HG03378 (cell line): ENCODE measurements around the gene KLK4.
A peak's percentile ranks its signal among the peaks of the same experiment; 100 is the strongest.

Experiments
- ATAC-seq: cut with Tn5 transposase; IDR thresholded peaks from one replicate; pipeline ENCODE4 v1.9.1; 2021; ENCODE audit warnings: mild to moderate bottlenecking, moderate library complexity; ENCODE audit not compliant: unreplicated experiment

Gene KLK4, protein sequence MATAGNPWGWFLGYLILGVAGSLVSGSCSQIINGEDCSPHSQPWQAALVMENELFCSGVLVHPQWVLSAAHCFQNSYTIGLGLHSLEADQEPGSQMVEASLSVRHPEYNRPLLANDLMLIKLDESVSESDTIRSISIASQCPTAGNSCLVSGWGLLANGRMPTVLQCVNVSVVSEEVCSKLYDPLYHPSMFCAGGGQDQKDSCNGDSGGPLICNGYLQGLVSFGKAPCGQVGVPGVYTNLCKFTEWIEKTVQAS

DNA sequence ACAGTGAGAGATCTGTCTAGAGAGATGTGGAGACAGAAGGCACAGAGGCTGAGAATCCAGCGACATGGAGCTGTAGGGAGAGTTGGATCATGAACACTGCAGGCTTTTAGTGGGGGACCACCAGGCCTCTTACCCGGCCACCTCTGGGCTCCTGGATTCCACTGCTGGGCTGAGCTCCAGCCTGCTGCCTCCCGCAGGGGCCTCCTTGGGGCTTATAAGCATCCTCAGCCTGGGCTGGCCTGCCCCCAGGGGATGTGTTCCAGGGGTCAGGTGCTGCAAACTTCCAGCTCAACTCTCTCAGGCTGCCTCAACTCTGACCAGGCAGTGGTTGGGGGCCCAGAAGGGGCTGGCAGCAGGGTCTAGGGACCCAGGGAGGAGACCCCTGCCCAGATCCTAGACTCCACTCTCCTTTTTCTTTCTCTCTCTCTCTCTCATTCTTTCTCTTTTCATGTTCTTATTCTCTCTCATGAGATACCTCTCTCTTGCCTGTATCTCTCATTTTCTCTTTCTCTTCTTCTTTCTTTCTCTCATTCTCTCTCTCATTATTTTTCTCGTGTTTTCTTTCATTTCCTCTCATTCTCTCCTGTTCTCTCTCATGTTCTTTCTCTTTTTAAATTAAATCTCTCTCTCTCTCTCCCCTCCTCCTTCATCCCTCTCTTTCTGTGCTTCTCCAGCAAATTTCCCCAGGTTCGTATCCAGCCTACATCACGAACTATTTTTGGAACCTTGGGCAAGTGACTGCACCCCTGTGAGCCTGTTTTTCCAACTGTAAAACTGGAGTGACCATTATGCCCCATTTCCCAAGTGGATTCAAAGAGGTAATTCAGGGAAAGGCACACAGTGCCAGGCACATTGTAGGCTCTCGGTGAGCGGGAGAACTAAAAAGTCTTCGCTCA is at the start of gene KLK4:
KLK4 (minus strand) TSS at position 190 of the 896 bp plus-strand sequence. CDS start 657 bp downstream, outside the sequence.
- ATAC-seq, result no peak

DNA sequence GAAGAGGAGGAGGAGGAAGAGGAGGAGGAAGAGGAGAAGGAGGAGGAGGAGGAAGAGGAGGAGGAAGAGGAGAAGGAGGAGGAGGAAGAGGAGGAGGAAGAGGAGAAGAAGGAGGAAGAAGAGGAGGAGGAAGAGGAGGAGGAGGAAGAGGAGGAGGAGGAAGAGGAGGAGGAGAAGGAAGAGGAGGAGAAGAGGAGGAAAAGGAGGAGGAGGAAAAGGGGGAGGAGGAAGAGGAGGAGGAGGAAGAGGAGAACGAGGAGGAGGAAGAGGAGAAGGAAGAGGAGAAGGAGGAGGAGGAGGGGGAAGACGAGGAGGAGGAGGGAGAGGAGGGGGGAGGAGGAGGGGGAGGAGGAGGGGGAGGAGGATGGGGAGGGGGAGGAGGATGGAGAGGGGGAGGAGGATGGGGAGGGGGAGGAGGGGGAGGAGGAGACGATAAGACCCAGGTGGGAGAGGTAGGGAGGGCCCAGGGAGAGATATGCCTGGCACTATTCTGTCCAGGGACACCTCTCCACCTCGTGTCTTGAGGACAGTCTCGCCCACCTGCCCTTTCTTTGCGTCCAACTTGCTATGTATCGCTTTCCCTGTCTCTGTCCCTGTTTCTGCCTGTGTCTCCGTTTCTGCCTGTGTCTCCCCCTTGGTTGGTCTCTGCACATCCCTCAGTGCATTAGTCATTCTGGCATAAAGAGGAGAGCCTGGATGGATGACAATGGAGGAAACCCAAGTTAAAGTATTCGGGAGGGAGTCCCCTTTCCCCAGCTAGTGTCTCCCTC is 48.7 kb upstream of the KLK4 start:
- no peak for ATAC-seq

DNA sequence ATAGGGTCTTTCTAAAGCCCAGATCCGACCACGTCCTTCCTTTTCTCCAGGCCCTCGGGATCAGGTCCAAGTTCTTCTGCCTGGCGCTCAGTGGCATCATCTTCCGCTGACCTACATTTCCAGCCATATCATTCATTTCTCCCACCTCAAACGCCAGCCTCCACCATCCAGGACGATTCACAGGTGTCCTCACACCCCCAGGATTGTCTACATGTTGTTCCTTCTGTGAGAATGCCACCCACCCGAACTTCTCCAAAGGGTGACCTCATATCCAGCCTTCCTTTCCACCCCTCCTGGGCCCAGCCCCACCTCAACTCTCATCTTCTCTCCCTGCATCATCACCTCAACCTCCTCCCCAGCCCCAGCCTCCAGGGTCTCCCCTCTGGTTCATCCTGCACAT is 46.4 kb upstream of the KLK4 start:
- no peak for ATAC-seq

DNA sequence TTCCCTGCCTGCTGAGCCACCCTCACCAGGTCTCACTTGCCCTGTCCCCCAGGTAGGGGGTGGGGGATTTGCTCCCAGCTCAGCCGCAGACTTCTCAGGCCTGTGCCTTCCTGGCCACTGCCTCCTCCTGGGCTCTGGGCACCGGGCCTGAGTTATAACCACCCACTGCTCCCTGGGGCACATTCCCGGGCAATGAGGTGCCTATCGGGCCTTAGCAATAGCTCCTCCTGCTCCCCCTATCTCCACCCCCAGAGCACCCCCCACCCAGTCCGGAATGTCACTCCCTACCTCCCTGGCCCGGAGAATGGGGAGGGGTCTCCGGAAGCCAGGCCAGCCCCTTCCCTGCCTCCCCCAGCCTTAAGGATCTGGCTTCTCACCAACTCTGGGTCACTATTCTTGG is 41.7 kb upstream of the KLK4 start, which contains the start of gene KLK5:
KLK5 (minus strand) TSS at position 129 of the 400 bp plus-strand sequence. CDS start 381 bp downstream, outside the sequence.
- no peak for ATAC-seq

DNA sequence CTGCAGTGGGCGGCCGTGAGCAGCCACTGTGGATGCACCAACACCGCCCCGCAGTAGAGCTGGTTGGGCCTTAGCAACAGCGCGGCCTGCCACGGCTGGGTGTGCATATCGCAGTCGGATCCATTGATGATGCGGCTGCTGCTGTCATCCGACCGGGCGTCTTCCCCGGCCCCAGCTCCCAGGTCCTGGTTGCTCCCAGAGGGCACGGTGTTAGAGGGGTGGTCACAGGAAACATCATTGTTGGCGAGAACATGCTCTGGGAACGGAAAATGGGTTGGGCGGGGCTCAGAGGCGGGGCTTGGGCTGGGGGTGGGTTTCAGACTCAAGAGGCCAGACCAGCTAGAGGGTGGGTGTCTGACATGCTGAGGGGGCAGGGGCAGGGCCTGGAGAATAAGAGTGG is 38.7 kb upstream of the KLK4 start:
- no peak for ATAC-seq

DNA sequence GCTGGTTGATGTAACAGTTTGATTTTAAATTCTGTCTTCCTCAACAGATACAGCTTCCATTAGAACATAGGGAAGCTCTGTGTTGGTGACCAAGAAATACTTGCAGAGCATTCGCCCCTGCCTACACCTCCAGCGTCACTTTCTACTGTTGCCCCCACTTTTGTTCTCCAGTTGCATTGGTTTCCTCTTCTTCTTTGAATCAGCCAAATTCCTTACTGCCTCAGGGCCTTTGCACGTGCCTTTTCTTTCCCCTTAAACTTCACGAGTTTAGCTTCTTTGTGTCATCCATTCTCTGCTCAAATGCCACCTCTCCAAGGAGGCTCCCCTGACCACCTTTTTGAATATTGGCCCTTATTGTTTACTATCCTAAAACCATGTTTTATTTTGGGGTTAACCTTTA is 35.9 kb upstream of the KLK4 start:
- ATAC-seq, result no peak

DNA sequence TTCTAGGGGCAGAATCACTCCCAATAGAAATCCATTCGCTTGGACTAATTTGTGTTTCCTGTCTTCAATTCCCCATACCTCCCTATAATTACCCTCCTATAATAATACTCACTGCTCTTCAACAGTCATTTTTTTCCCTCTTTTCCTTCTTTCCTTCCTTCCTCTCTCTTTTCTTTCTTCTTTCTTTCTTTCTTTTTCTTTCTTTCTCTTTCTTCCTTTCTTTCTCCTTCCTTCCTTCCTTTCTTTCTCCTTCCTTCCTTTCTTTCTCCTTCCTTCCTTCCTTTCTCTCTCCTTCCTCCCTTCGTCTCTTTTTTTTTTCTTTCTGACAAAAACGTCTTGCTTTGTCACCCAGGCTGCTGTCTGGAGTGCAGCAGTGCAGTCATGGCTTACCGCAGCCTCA is 33.6 kb upstream of the KLK4 start:
- no peak for ATAC-seq

DNA sequence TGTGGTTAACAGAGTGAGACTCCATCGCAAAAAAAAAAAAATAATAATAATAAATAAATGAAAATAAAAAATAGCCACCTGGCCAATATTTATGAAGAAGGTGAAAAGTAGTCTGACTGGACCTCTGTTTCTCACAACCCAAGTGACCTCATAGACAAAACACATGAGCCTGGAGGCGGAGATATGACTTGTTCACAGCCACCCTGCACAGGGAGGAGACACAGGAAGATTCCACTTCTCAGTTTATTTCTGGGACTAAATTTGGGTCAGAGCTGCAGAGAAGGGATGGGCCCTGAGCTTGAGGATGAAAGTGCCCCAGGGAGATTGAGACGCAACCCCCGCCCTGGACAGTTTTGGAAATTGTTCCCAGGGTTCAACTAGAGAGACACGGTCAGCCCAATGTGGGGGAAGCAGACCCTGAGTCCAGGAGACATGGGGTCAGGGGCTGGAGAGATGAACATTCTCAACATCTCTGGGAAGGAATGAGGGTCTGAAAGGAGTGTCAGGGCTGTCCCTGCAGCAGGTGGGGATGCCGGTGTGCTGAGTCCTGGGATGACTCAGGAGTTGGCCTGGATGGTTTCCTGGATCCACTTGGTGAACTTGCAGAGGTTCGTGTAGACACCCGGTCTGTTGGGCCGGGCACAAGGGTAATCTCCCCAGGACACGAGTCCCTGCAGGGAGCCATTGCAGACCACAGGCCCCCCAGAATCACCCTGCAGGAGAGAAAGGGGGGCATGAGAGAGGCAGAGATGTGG is 32.1 kb upstream of the KLK4 start:
- no peak for ATAC-seq

DNA sequence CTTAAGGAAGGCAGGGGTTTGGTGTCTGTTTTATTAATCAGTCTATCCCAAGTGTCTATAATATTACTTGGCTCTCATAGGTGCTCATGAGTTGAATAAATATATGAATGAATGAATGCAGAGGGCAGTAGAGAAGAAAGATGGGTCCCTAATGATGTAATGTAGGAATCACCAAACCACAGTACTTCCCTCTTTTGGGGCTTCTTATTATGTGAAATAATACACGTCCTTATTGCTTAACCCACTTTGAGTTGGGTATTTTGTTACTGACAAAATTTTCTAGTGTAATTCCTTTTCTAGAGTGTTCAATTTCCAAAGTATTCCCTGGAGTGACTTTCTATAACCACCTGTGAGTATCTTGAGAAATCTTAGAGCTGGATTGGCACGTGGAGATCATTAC is 28.4 kb upstream of the KLK4 start:
- ATAC-seq, result no peak

DNA sequence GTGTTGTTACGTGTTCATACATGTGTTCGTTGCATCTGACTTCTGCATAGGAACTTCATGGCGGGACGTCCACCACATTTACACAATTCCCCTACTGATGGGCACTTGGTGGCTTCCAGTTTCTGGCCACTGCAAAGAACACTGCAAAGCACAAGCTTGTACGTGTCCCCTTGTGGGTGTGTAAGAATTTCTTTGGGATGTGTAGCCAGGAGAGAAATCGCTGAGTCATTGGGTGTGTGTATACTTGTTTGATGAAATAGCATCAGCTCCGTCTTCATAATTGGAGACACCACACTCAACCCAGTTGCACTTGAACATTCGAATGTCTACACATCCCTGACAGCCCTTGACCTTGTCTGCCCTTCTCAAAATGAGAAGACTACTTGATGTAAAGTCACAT is 22.4 kb upstream of the KLK4 start:
- ATAC-seq, result no peak

DNA sequence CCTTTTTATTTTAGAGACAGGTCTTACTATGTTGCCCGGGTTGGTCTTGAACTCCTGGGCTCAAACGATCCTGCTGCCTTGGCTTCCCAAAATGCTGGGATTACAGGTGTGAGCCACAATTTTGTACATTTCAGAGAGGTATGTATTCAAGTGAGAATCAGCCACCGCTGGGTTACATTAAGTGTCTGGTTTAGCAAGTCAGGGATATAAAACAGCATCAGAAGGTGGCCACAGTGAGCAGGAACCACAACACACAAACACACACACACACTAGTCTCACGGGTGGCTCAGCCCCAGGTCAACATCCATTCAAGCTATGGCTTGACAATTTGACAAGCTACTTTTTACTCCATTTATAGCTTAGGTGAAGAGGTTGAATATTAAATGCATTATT is 21.5 kb upstream of the KLK4 start:
- ATAC-seq, result no peak

DNA sequence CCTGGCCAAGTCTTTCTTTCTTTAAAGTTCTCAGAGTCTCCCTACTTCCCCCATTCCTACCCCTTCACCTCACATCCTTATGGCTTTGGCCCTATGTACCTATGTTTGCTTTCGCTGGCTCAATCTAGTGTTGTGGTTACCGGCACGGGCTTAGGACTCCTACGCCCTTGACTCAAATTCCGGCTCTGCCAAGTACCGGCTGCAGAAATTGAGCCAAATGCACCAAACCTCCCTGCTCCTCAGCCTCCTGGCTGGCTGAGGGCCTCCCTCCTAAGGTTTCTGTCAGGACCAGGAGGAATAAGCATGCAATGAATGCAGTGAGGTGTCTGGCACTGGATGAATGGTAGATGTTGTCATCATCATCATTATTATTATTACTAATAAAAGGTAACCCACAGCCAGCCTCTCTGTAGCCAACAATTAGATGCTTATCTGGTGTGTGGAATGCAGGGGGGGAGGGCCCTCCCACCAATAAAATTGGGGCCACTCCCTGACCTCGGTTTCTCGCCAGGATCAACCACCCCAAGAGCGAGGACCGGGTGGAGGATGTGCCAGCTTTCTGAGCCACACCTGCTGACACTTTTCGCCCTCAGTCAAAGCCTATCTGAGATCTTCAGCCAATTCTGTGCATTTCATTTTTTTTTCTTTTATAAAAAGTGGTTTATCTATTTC is 21.0 kb upstream of the KLK4 start:
- ATAC-seq, result no peak

DNA sequence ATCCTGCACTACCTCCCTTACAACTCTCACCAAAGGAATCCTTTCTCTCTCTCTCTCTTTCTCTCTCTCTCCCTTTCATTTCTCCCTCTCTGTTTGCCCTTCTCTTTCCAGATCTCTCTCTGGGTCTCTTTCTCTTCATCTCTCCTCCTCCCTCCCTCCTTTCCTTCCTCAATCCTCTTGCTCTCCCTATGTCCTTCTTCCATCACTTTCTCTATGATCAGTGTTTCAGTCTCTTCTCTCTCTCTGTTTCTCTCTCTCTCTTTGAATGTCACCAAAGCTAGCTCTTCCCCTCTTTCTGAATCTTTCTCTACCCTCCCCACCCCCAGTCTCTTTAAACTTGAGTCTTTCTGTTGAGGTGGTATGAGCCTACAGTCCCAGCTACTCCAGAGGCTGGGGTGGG is 19.8 kb upstream of the KLK4 start:
- ATAC-seq, result no peak

DNA sequence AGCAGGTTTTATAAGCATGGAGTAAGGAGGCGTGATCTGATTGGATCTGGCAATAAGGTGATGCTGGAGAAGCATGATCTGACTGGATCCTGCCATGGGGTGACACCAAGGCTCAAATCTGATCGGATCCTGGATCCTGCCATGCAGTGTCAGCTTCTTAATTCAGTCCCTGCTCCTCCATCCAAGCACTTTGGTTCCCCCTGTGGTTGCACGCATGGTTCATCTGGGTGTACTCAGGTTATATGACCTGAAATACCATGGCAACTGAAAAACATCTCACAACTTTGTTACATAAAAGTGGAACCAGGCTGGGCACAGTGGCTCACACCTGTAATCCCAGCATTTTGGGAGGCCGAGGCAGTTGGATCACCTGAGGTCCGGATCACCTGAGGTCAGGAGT is 17.6 kb upstream of the KLK4 start:
- ATAC-seq, result no peak

DNA sequence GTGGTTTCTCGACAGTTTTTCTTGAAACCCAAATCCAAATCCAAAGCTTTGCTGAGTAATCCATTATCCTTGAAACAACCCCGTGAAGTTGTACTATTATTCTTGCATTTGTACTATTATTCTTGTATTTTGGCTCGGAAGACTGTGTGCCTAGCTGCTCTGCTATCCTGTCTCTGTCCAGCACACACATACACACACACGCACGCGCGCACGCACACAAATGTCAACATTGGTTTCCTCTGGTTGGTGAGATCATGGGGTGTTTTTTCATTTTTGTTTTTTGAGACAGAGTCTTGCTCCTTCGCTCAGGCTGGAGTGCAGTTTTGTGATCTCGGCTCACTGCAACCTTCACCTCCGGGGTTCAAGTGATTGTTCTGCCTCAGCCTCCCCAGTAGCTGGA is 14.9 kb upstream of the KLK4 start:
- ATAC-seq, result no peak

DNA sequence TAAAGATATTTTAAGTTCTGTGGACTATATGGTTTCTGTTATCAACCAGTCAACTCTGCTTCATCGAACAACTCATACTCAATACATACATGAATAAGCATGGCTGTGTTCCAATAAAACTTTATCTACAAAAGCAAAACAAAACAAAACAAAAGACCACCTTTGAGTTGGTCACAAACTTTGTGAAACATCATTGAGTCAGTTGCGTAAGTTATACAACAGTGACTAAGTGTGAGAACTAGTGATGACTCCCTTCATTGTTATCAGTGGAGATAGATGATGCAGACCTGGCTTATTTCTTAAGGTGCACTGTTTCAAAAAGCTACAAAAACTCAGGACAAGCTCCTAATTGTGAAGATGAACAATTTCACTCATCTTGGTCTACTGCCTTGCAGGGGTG is 14.5 kb upstream of the KLK4 start:
- no peak for ATAC-seq

DNA sequence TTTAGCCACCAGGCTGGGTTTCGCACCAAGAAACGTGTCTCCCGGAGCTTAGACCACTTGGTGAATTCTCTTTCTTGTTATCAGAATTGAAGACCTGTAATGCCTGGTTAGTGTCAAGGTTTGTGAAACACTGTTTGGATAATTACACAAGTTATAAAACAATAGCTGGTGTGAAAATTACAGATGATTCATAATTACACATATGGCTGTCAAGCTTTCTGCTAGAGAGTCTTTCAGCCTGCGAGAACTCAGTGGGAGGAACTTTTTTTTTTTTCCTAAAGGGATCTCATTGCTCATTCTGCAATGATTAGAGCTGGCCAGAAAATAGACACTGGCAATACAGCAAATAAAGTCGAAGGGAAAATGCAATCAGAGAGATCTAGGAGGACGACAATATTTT is 13.4 kb upstream of the KLK4 start:
- ATAC-seq, result no peak

DNA sequence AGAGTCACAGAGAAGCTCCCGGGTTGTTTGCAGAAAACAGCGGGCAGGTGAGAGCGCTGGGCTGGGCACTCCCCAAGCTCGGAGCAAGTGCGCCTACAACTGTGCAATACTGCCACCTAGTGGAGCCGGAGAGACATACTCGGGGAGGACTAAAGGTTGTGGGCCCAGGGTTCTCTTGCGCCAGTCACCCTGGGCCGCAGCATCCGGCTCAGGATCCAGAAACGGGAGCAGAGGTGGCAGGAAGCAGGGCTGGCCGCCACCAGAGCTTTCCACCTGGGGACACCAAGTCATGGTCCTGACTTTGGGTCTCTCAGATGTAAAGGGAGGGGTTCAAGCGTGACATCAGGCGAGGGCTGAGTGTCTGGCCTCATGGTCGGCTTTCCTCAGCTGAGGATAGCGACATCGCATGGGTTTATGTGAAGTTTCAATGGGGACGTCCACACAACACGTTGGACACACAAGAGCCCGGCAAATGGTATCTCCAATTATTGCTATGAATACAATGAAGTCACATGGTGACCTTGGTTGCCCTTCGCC is 11.2 kb upstream of the KLK4 start:
- peak; percentile 81 for ATAC-seq

DNA sequence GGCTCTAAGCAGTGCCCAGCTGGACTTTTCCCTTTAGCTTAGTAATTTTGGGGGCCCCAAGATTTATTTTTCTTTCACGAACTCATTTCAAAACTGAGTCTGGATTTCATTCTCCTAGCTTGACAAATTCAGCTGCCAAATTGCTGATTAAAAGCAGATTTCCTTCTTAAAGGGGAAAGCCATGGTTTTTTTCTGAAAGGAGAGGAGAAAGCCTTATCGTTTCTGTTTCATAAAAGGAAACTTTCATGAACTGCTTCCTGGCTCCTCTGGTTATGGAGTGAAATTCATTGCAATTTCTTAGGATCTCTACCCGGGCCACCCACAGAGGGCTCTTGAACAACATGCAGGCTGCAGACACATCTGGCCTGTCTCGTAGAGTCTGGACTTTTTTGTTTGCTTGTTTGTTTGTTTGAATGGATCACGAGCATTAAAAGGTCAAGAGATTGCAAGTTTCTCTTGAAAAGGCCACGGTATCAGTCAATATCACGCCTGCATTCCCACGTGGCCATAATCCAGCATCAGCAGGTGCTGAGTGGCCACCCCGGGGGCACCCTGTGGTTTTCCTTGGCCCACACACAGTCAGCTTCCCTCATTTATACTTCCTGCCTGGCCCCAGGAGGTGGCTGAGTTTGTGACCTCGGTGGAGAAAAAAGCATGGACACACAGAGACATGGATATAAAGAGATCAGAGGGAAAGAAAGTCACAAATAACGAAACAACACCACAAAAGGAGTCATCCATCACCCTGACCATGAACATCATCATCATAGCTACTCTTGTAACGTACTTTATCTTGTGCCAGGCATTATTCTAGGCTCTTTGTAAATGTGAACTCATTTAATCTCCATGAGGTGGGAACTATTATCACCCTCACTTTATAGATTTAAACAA is 10.5 kb upstream of the KLK4 start:
- peak; percentile 22 for ATAC-seq
